Esophagus muscularis mucosa (tissue), 4 donors: Measurements from ENCODE around the gene ATP6V1C2. TPM values are rescaled to one million over a fixed set of nuclear protein-coding genes. Genes with fewer than 3 reads are reported as not detected.
"Not testable (repeated sequence)": the region's sequence is repeated elsewhere in the genome, so short reads cannot be mapped to it uniquely, and the experiment has no call there.

Source experiments
- DNase-seq: peaks from one replicate; pipeline ENCODE4 v3.0.0-alpha.2; 2017; ENCODE audit errors: extremely low spot score
- H3K27ac ChIP-seq, 4 donors: fragments of 200-600 bp; sonication (generic); replicated peaks in 1 of 4; 1 replicate in 3 of 4; 2 replicates in 1 of 4; pipeline ENCODE4 v1.5.1; 2016 to 2019; ENCODE audit warnings: mild to moderate bottlenecking in 1 of 4
- H3K27me3 ChIP-seq, 4 donors: fragments of 200-600 bp; sonication (generic); one replicate each; pipeline versions ENCODE4 v1.5.1 to v1.6.0; 2016 to 2019
- H3K36me3 ChIP-seq, 4 donors: fragments of 200-600 bp; sonication (generic); one replicate each; pipeline ENCODE4 v1.5.1; 2016 to 2019
- H3K4me1 ChIP-seq, 4 donors: fragments of 200-600 bp; sonication (generic); one replicate each; pipeline ENCODE4 v1.5.1; 2016 to 2019
- H3K4me3 ChIP-seq, 4 donors: fragments of 200-600 bp; sonication (generic); 1 replicate in 2 of 4; 2 replicates in 2 of 4; pipeline ENCODE4 v1.5.1; 2016 to 2019; ENCODE audit warnings: mild to moderate bottlenecking in 4 of 4, moderate library complexity in 1 of 4
- H3K9me3 ChIP-seq, 4 donors: fragments of 200-600 bp; sonication (generic); 1 replicate in 3 of 4; 2 replicates in 1 of 4; pipeline ENCODE4 v1.5.1; 2016 to 2019
- EP300 ChIP-seq: sonication (generic); formaldehyde crosslinking; IDR thresholded peaks from one replicate; pipeline ENCODE4 v1.6.1; 2017; ENCODE audit warnings: antibody characterized with exemption
- POLR2A ChIP-seq: fragments of 450-650 bp; IDR thresholded peaks from one replicate; pipeline ENCODE4 v1.6.1; 2017; ENCODE audit warnings: antibody characterized with exemption, moderate library complexity, mild to moderate bottlenecking, low read depth
- POLR2AphosphoS5 ChIP-seq, 2 donors: sonication (generic); formaldehyde crosslinking; IDR thresholded peaks; one replicate each; pipeline ENCODE4 v1.6.1; 2017; ENCODE audit warnings: antibody characterized with exemption in 2 of 2
- WGBS: methylation state at CpG from one replicate; pipeline ENCODE4 v1.1.5; 2018; 5-methylcytosine and 5-hydroxymethylcytosine counted together
- intact Hi-C: fragments of 100-400 bp; cut with DNase I; formaldehyde crosslinking; loops from one replicate; pipeline ENCODE4 v1.15.1; 2023
- total RNA-seq, 4 donors: library from RNA; depleted of rRNA; stranded (reverse); fragments of >200 nt; gene quantifications; one replicate each; pipeline versions ENCODE4 v1.1.0 to v1.2.1, GENCODE V29; 2016
- TF ChIP-seq, protein P1 (sequence below), 3 experiments: fragments of 200-600 bp in 2 of 3; fragments of 450-650 bp in 1 of 3; sonication (generic) in 2 of 3; IDR thresholded peaks; one replicate each; pipeline ENCODE4 v1.5.1; 2017 to 2019; ENCODE audit warnings: antibody characterized with exemption in 3 of 3, mild to moderate bottlenecking in 2 of 3, moderate library complexity in 1 of 3

The ATP6V1C2 gene
- total RNA-seq, 4 donors from 2014 or later: 0.17 TPM; not detected in 3

DNA sequence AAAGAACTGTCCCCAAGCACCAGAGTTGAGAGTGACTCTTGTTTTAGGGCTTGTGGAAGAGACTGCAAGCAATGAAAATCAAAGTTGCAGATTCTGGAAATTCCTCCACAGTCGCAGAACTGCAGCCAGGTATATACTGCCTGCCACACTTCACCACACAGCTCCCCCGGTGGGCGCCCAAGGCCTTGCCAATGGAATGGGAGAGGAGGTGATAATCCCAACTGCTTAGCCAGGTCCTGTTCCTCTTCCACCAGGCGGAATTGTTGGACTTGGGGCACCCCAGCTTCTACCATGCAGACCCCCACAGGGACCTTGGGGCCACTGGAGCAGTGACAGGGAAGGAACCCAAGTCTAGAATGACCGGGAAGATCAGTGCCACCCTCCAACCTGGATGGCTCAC lies 96.0 kb downstream of the ATP6V1C2 start:
- no peak overlapping the region for H3K4me3 ChIP-seq
- no peaks in the 10 kb centered on the region for H3K9me3 ChIP-seq
- no peak for DNase-seq
- H3K27ac ChIP-seq: no peak overlapping the region
- no peak for TF ChIP-seq POLR2AphosphoS5 (IDR thresholded peaks at IDR 0.05)
- TF ChIP-seq, protein P1, sequence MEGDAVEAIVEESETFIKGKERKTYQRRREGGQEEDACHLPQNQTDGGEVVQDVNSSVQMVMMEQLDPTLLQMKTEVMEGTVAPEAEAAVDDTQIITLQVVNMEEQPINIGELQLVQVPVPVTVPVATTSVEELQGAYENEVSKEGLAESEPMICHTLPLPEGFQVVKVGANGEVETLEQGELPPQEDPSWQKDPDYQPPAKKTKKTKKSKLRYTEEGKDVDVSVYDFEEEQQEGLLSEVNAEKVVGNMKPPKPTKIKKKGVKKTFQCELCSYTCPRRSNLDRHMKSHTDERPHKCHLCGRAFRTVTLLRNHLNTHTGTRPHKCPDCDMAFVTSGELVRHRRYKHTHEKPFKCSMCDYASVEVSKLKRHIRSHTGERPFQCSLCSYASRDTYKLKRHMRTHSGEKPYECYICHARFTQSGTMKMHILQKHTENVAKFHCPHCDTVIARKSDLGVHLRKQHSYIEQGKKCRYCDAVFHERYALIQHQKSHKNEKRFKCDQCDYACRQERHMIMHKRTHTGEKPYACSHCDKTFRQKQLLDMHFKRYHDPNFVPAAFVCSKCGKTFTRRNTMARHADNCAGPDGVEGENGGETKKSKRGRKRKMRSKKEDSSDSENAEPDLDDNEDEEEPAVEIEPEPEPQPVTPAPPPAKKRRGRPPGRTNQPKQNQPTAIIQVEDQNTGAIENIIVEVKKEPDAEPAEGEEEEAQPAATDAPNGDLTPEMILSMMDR (IDR thresholded peaks at IDR 0.05): peak in 1 of 3 experiments; percentile 7
- H3K36me3 ChIP-seq: no peaks in the 10 kb centered on the region
- intact Hi-C loops: loop anchor here (10.0 kb wide), 1 partner anchor 647 kb away; the partner anchor contains the start of gene E2F6
- H3K27me3 ChIP-seq: peaks cover 0 to 11% (median 0%) of the 10 kb centered on the region in 4 donors
- WGBS: 61% methylated on average over 5 of the region's 5 CpGs
- H3K4me1 ChIP-seq: peaks cover 3 to 11% (median 7%) of the 10 kb centered on the region in 4 donors

DNA sequence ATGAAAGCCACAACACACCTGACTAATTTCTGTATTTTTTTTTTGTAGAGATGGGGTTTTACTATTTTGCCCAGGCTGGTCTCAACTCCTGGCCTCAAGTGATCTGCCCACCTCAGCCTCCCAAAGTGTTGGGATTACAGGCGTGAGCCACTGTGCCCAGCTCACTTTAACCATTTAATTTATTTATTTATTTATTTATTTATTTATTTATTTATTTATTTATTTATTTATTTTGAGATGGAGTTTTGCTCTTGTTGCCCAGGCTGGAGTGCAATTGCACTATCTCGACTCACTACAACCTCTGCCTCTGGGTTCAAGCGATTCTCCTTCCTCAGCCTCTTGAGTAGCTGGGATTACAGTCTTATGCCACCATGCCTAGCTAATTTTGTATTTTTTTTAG lies 96.9 kb downstream of the ATP6V1C2 start:
- H3K4me1 ChIP-seq, H3K4me3 ChIP-seq, H3K27ac ChIP-seq, H3K9me3 ChIP-seq, H3K36me3 ChIP-seq, DNase-seq: not testable (repeated sequence)
- intact Hi-C loops: loop anchor here (10.0 kb wide), 1 partner anchor 646 kb away; the partner anchor contains the start of gene E2F6
- H3K27me3 ChIP-seq: peaks cover 0 to 11% (median 0%) of the 10 kb centered on the region in 4 donors
- WGBS: 90% methylated on average over 3 of the region's 3 CpGs

DNA sequence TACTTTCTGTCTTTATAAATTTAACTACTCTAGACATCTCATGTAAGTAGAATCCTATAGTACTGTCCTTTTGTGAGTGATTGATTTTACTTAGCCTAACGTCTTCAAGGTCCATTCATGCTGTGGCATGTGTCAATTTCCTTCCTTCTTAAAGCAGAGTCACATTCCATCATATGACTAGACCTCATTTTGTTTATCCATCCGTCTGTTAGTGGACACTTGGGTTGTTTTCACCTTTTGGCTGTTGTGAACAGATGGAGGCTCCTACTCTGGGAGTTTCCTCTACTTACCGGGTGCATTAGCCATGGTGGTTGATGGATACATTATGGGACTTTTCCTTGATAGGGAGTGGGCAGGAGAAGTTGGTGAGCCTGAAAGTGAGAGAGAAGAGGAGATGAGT lies 97.6 kb downstream of the ATP6V1C2 start:
- Histone ChIP-seq H3K27me3 (peaks cover 0 to 14% (median 0%) of the 10 kb centered on the region in 4 donors), H3K4me1 (peaks cover 0 to 4% (median 2%) of the 10 kb centered on the region in 4 donors), H3K4me3 (no peak overlapping the region), H3K27ac (no peak overlapping the region), H3K9me3 (no peaks in the 10 kb centered on the region), H3K36me3 (no peaks in the 10 kb centered on the region)
- 65% methylated on average over 3 of the region's 3 CpGs for WGBS
- DNase-seq: no peak
- intact Hi-C loops: loop anchor here (10.0 kb wide), 1 partner anchor 646 kb away; the partner anchor contains the start of gene E2F6
- TF ChIP-seq POLR2A: no peak
- TF ChIP-seq, protein P1 (IDR thresholded peaks at IDR 0.05): no peak
- no peak for TF ChIP-seq EP300
- TF ChIP-seq POLR2AphosphoS5 (IDR thresholded peaks at IDR 0.05): no peak

DNA sequence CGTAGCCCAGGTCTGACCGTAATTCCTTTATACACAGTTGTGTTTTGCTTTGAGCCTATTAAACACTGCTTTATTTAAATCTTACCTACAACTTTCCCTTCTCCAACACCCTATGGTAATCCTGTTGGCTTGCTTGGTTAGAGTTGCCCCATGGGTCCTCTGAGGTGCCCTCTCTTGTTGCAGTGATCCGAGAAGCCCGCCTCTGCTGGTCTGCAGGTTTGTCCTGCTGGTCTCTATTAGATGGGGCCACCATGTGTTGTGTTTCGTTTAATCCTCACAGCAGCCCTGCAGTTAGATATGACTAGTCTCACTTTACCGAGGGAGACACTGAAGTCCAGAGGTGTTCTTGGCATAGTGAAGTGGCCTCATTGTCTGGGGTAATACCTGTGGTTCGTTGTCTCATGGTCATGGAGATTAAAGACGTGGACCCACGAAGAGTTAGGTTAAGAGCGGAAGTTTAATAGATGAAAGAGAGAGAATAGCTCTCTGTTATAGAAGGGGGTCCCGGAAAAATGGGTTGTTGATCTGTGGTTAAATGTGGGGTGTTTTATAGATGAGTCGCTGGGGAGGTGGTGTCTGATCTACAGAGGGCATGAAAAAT lies 98.4 kb downstream of the ATP6V1C2 start:
- Histone ChIP-seq H3K36me3 (no peaks in the 10 kb centered on the region), H3K9me3 (no peaks in the 10 kb centered on the region), H3K27ac (no peak overlapping the region), H3K27me3 (peaks cover 0 to 19% (median 0%) of the 10 kb centered on the region in 4 donors), H3K4me3 (no peak overlapping the region), H3K4me1 (no peaks in the 10 kb centered on the region)
- intact Hi-C loops: loop anchor here (10.0 kb wide), 1 partner anchor 645 kb away; the partner anchor contains the start of gene E2F6
- no peak for DNase-seq
- TF ChIP-seq POLR2A (no peak), EP300 (no peak), POLR2AphosphoS5 (IDR thresholded peaks at IDR 0.05) (no peak)
- 90% methylated on average over 12 of the region's 12 CpGs for WGBS

DNA sequence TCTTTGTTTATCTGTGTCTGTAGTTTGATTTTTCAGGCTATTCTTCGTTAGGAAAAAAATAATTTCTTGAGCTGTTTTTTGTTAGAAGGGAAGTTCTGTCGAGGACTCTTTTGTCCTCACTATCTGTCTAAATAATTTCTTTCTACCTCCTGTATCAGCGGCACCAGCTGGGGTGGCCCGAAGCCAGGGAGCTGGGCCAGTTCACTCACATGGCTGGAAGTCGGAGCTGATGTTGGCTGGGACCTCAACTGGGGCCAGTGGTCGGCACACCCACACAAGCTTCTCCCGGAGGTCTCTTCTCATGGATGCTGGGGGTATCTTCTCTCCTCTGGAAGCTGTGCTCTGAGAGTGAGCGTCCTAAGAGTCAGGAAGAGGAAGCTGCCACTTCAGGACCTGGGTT lies 99.1 kb downstream of the ATP6V1C2 start:
- H3K36me3 ChIP-seq: no peaks in the 10 kb centered on the region
- WGBS: 54% methylated on average over 8 of the region's 8 CpGs
- intact Hi-C loops: no loop called here
- no peak overlapping the region for H3K27ac ChIP-seq
- H3K9me3 ChIP-seq: no peaks in the 10 kb centered on the region
- TF ChIP-seq POLR2A (no peak), POLR2AphosphoS5 (IDR thresholded peaks at IDR 0.05) (no peak), EP300 (no peak)
- TF ChIP-seq, protein P1 (IDR thresholded peaks at IDR 0.05): no peak
- no peak for DNase-seq
- peaks cover 0 to 19% (median 0%) of the 10 kb centered on the region in 4 donors for H3K27me3 ChIP-seq
- H3K4me3 ChIP-seq: no peak overlapping the region
- H3K4me1 ChIP-seq: no peaks in the 10 kb centered on the region
